ENCODE data around the gene SLC5A9. TPM values are rescaled to one million over a fixed set of nuclear protein-coding genes. Genes with fewer than 3 reads are reported as not detected.

Gene SLC5A9
- total RNA-seq, 1 experiment from 2014 or later: 3.9 TPM

GRCh38 chr1:48216313-48216712, 6.2 kb upstream of the SLC5A9 start:
- POLR2A ChIA-PET: no interaction called here
- Histone ChIP-seq H3K36me3 (ENCODE audit: control insufficient read depth, insufficient read depth, low read length) (no peaks in the 10 kb centered on the region), H3K4me3 (ENCODE audit: low read depth, low read length) (no peak overlapping the region), H3K9me3 (no peaks in the 10 kb centered on the region), H3K27me3 (replicated peaks; ENCODE audit: control insufficient read depth, insufficient read depth, low read length) (no peaks in the 10 kb centered on the region), H3K4me1 (no peaks in the 10 kb centered on the region)
- CTCF ChIA-PET: interaction anchor here (1.4 kb wide), 1 partner anchor 13 kb away, joined by 4 read pairs; no protein-coding TSS in a partner anchor
- intact Hi-C loops (cut with micrococcal nuclease; ENCODE audit: unreplicated experiment): no loop called here
- H3K4me1 Mint-ChIP-seq (ENCODE audit: low read depth, unreplicated experiment): no peaks in the 10 kb centered on the region
- H3K4me3 Mint-ChIP-seq (ENCODE audit: unreplicated experiment): no peak overlapping the region
- no peaks in the 10 kb centered on the region for H3K36me3 Mint-ChIP-seq (ENCODE audit: insufficient read depth, unreplicated experiment)
- no peak overlapping the region for H3K27ac Mint-ChIP-seq (ENCODE audit: unreplicated experiment)
- H3K27me3 Mint-ChIP-seq (ENCODE audit: insufficient read depth, unreplicated experiment): peaks cover 6% of the 10 kb centered on the region
- DNase-seq: no peak
- BruUV-seq (replicated peaks): no TSS peak
- no peak for TF ChIP-seq CTCF (IDR thresholded peaks at IDR 0.05; ENCODE audit: insufficient read depth in 1 of 2, low read depth in 1 of 2, low read length in 1 of 2, severe bottlenecking in 1 of 2, unreplicated experiment in 1 of 2)
- H3K9me3 Mint-ChIP-seq (ENCODE audit: unreplicated experiment): no peaks in the 10 kb centered on the region

GRCh38 chr1:48216941-48217340, 5.6 kb upstream of the SLC5A9 start:
- H3K36me3 ChIP-seq (ENCODE audit: control insufficient read depth, insufficient read depth, low read length): no peaks in the 10 kb centered on the region
- ChIA-PET CTCF (no interaction called here), POLR2A (no interaction called here)
- no peak for DNase-seq
- H3K36me3 Mint-ChIP-seq (ENCODE audit: insufficient read depth, unreplicated experiment): no peaks in the 10 kb centered on the region
- no peak overlapping the region for H3K4me3 ChIP-seq (ENCODE audit: low read depth, low read length)
- H3K4me1 Mint-ChIP-seq (ENCODE audit: low read depth, unreplicated experiment): peaks cover under 1% of the 10 kb centered on the region
- H3K4me3 Mint-ChIP-seq (ENCODE audit: unreplicated experiment): no peak overlapping the region
- intact Hi-C loops (cut with micrococcal nuclease; ENCODE audit: unreplicated experiment): no loop called here
- no peaks in the 10 kb centered on the region for H3K9me3 ChIP-seq
- peaks cover 1% of the 10 kb centered on the region; the same call in 1 of the 2 replicates for H3K4me1 ChIP-seq
- no peaks in the 10 kb centered on the region for H3K27me3 ChIP-seq (replicated peaks; ENCODE audit: control insufficient read depth, insufficient read depth, low read length)
- peaks cover 3% of the 10 kb centered on the region for H3K27me3 Mint-ChIP-seq (ENCODE audit: insufficient read depth, unreplicated experiment)
- no peaks in the 10 kb centered on the region for H3K9me3 Mint-ChIP-seq (ENCODE audit: unreplicated experiment)
- H3K27ac Mint-ChIP-seq (ENCODE audit: unreplicated experiment): no peak overlapping the region
- no peak for TF ChIP-seq CTCF (IDR thresholded peaks at IDR 0.05; ENCODE audit: insufficient read depth in 1 of 2, low read depth in 1 of 2, low read length in 1 of 2, severe bottlenecking in 1 of 2, unreplicated experiment in 1 of 2)
- no TSS peak for BruUV-seq (replicated peaks)

- Mint-ChIP-seq H3K36me3 (ENCODE audit: insufficient read depth, unreplicated experiment) (no peaks in the 10 kb centered on the region), H3K27ac (ENCODE audit: unreplicated experiment) (no peak overlapping the region), H3K9me3 (ENCODE audit: unreplicated experiment) (no peaks in the 10 kb centered on the region), H3K27me3 (ENCODE audit: insufficient read depth, unreplicated experiment) (peaks cover 3% of the 10 kb centered on the region), H3K4me3 (ENCODE audit: unreplicated experiment) (no peak overlapping the region), H3K4me1 (ENCODE audit: low read depth, unreplicated experiment) (peaks cover 9% of the 10 kb centered on the region)
- Histone ChIP-seq H3K27me3 (replicated peaks; ENCODE audit: control insufficient read depth, insufficient read depth, low read length) (no peaks in the 10 kb centered on the region), H3K9me3 (no peaks in the 10 kb centered on the region), H3K4me3 (ENCODE audit: low read depth, low read length) (no peak overlapping the region), H3K4me1 (peaks cover 10% of the 10 kb centered on the region), H3K36me3 (ENCODE audit: control insufficient read depth, insufficient read depth, low read length) (no peaks in the 10 kb centered on the region)
- POLR2A ChIA-PET: no interaction called here
- intact Hi-C loops (cut with micrococcal nuclease; ENCODE audit: unreplicated experiment): no loop called here
- TF ChIP-seq CTCF (IDR thresholded peaks at IDR 0.05; ENCODE audit: insufficient read depth in 1 of 2, low read depth in 1 of 2, low read length in 1 of 2, severe bottlenecking in 1 of 2, unreplicated experiment in 1 of 2): no peak
- no peak for DNase-seq
- BruUV-seq (replicated peaks): no TSS peak
- CTCF ChIA-PET: no interaction called here
Measured at GRCh38 chr1:48217856-48218255, 4.7 kb upstream of the SLC5A9 start.
